PC-9 (cell line): ENCODE data around the gene NLGN1.

Source experiments
- CTCF ChIP-seq: fragments of 200-600 bp; sonication (generic); conservative IDR thresholded peaks from 2 replicates; pipeline ENCODE4 v1.6.1; 2017; ENCODE audit warnings: mixed run types, antibody characterized with exemption, mild to moderate bottlenecking, moderate library complexity
- EZH2 ChIP-seq: fragments of 200-600 bp; sonication (generic); IDR thresholded peaks from 2 replicates; pipeline ENCODE4 v1.8.0; 2017; ENCODE audit warnings: antibody characterized with exemption, low read depth

- TF ChIP-seq CTCF: no peak
- no peak for TF ChIP-seq EZH2
These were observed 428.2 kb downstream of the NLGN1 start for GRCh38 chr3:173825730-173826129.
